Panc1 (cell line): Measurements from ENCODE around the gene BRF1. TPM values are rescaled to one million over a fixed set of nuclear protein-coding genes. Genes with fewer than 3 reads are reported as not detected.

Source experiments
- ATAC-seq: fragments of 200-7000 bp; cut with Tn5 transposase; 2 replicates; pipeline ENCODE4 v1.9.1; 2020; ENCODE audit warnings: mild to moderate bottlenecking, moderate library complexity
- BruUV-seq: library from RNA; stranded (reverse); fragments of 400-500 nt; replicated peaks from 2 replicates; lab custom pipeline; 2021; lab: Mats Ljungman, UMichigan
- CTCF ChIA-PET: fragments of 300-600 bp; sonication (Branson Sonifier 250); formaldehyde crosslinking; loops from one replicate; lab custom pipeline; 2022; ENCODE audit warnings: antibody characterized with exemption; lab: Charles Lee
- POLR2A ChIA-PET: fragments of 300-600 bp; sonication (Branson Sonifier 250); formaldehyde crosslinking; loops from one replicate; lab custom pipeline; 2022; ENCODE audit warnings: antibody characterized with exemption; lab: Charles Lee
- DNase-seq: peaks from one replicate; pipeline ENCODE4 v3.0.0-alpha.2; 2010; ENCODE audit warnings: low read depth, low spot score
- H3K27ac ChIP-seq: 2 replicates; pipeline ENCODE4 v1.5.1; 2011; ENCODE audit warnings: mild to moderate bottlenecking, low read length, inconsistent platforms
- H3K27me3 ChIP-seq: fragments of 200-500 bp; sonication (Bioruptor generic); 2 replicates; pipeline ENCODE4 v1.6.0; 2014; ENCODE audit warnings: low read length, inconsistent platforms; ENCODE audit not compliant: control insufficient read depth, insufficient read depth
- H3K36me3 ChIP-seq: fragments of 200-500 bp; sonication (Bioruptor generic); 2 replicates; pipeline ENCODE4 v1.5.1; 2014; ENCODE audit warnings: inconsistent platforms, mild to moderate bottlenecking, low read length, moderate library complexity; ENCODE audit not compliant: control insufficient read depth, insufficient read depth
- H3K4me1 ChIP-seq: 2 replicates; pipeline ENCODE4 v1.5.1; 2011; ENCODE audit warnings: inconsistent platforms, mild to moderate bottlenecking, low read length, moderate library complexity; ENCODE audit not compliant: control insufficient read depth, insufficient read depth
- H3K4me3 ChIP-seq, 2 experiments: 2 replicates each; pipeline ENCODE4 v1.5.1; 2011 to 2012; ENCODE audit warnings: low read depth in 2 of 2, low read length in 2 of 2, mild to moderate bottlenecking in 2 of 2, inconsistent platforms in 1 of 2, moderate library complexity in 1 of 2
- H3K9me3 ChIP-seq: fragments of 200-500 bp; sonication (Bioruptor generic); 2 replicates; pipeline ENCODE4 v1.5.1; 2014; ENCODE audit warnings: low read depth, mild to moderate bottlenecking, inconsistent platforms, low read length, moderate library complexity; ENCODE audit not compliant: control insufficient read depth, insufficient read depth
- POLR2AphosphoS5 ChIP-seq: IDR thresholded peaks from 2 replicates; pipeline ENCODE4 v1.6.1; 2012; ENCODE audit warnings: mild to moderate bottlenecking, low read depth, low read length, moderate library complexity
- SIN3A ChIP-seq: IDR thresholded peaks from 2 replicates; pipeline ENCODE4 v1.6.1; 2012; ENCODE audit warnings: low read depth, mild to moderate bottlenecking, low read length, moderate library complexity, borderline replicate concordance; ENCODE audit not compliant: insufficient read depth
- TCF7L2 ChIP-seq: IDR thresholded peaks from 2 replicates; pipeline ENCODE4 v1.6.1; 2011; ENCODE audit warnings: mild to moderate bottlenecking, low read depth, low read length, inconsistent platforms
- in situ Hi-C: cut with HindIII; loops from 2 replicates; pipeline ENCODE4 v1.10.0; 2016; ENCODE audit warnings: low sequenced_read_pairs, low pct_unique_long_range_greater_than_20kb
- intact Hi-C: fragments of 100-400 bp; cut with micrococcal nuclease; formaldehyde crosslinking; loops from one replicate; pipeline ENCODE4 v1.10.0; 2022; ENCODE audit not compliant: unreplicated experiment
- total RNA-seq: library from RNA; stranded (reverse); gene quantifications from one replicate; pipeline ENCODE4 v1.2.1, GENCODE V29; 2021; ENCODE audit not compliant: unreplicated experiment
- TF ChIP-seq, protein P1 (sequence below): fragments of 450-650 bp; IDR thresholded peaks from 2 replicates; pipeline ENCODE4 v1.5.1; 2017; ENCODE audit warnings: mild to moderate bottlenecking
- TF ChIP-seq, protein P2 (sequence below), 2 experiments: IDR thresholded peaks; 2 replicates each; pipeline ENCODE4 v1.6.1; 2011 to 2012; ENCODE audit warnings: low read depth in 2 of 2, control low read depth in 1 of 2, low read length in 1 of 2, mild to moderate bottlenecking in 1 of 2, moderate library complexity in 1 of 2; ENCODE audit not compliant: insufficient read depth in 1 of 2

Gene BRF1
- total RNA-seq, 1 experiment from 2014 or later = 25.0 TPM

DNA sequence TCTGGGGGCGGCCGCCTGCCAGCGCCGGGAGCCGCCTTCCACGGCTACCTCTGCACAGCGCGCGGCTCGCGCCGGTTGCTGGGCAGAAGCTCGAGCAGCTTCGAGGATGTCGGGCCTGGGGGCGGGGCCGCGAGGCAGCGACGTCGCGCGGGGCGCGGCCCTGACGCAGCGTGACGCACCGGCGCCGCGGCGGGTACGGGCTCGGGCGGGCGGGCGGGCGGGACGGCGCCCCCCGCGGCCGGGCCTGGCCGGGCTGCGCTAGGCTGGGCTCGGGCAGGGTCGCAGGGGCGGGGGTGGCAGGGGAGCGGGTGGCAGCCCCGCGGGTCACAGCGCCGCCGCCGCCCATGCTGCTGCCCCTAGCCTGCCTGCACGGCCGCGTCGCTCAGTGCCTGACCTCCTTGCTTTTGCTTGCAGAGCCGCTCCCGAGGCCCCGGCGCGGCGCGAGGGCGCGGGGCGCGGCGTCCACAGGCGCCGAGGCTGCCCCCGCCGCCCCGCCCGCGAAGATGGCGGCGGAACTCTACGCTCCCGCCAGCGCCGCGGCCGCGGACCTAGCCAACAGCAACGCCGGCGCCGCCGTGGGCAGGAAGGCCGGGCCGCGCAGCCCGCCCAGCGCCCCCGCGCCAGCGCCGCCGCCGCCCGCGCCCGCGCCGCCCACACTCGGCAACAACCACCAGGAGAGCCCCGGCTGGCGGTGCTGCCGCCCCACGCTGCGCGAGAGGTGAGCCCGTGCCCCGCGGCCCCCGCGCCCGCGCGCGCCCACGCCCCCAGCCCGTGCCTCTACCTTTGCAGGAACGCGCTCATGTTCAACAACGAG is 52.2 kb downstream of the BRF1 start, which contains the start of gene BTBD6:
TSS of gene BTBD6 (plus strand) at position 166 of the 814 bp plus-strand sequence. CDS start at position 345, 179 bp downstream.
- ChIA-PET CTCF (no interaction called here), POLR2A (no interaction called here)
- BruUV-seq = no TSS peak
- Histone ChIP-seq H3K4me1 (no peaks in the 10 kb centered on the region), H3K4me3 (peak within 1 kb of the TSS in 1 of 2 experiments; percentile 21; a peak in 1 of 4 replicates), H3K9me3 (no peaks in the 10 kb centered on the region), H3K27me3 (no peaks in the 10 kb centered on the region), H3K27ac (no peak within 1 kb of the TSS), H3K36me3 (no peaks in the 10 kb centered on the region)
- in situ Hi-C loops (no loop called here), intact Hi-C loops (no loop called here)
- TF ChIP-seq, protein P1, sequence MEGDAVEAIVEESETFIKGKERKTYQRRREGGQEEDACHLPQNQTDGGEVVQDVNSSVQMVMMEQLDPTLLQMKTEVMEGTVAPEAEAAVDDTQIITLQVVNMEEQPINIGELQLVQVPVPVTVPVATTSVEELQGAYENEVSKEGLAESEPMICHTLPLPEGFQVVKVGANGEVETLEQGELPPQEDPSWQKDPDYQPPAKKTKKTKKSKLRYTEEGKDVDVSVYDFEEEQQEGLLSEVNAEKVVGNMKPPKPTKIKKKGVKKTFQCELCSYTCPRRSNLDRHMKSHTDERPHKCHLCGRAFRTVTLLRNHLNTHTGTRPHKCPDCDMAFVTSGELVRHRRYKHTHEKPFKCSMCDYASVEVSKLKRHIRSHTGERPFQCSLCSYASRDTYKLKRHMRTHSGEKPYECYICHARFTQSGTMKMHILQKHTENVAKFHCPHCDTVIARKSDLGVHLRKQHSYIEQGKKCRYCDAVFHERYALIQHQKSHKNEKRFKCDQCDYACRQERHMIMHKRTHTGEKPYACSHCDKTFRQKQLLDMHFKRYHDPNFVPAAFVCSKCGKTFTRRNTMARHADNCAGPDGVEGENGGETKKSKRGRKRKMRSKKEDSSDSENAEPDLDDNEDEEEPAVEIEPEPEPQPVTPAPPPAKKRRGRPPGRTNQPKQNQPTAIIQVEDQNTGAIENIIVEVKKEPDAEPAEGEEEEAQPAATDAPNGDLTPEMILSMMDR = no peak
- TF ChIP-seq POLR2AphosphoS5 = no peak
- TF ChIP-seq SIN3A = no peak
- TF ChIP-seq TCF7L2 = no peak
- TF ChIP-seq, protein P2, sequence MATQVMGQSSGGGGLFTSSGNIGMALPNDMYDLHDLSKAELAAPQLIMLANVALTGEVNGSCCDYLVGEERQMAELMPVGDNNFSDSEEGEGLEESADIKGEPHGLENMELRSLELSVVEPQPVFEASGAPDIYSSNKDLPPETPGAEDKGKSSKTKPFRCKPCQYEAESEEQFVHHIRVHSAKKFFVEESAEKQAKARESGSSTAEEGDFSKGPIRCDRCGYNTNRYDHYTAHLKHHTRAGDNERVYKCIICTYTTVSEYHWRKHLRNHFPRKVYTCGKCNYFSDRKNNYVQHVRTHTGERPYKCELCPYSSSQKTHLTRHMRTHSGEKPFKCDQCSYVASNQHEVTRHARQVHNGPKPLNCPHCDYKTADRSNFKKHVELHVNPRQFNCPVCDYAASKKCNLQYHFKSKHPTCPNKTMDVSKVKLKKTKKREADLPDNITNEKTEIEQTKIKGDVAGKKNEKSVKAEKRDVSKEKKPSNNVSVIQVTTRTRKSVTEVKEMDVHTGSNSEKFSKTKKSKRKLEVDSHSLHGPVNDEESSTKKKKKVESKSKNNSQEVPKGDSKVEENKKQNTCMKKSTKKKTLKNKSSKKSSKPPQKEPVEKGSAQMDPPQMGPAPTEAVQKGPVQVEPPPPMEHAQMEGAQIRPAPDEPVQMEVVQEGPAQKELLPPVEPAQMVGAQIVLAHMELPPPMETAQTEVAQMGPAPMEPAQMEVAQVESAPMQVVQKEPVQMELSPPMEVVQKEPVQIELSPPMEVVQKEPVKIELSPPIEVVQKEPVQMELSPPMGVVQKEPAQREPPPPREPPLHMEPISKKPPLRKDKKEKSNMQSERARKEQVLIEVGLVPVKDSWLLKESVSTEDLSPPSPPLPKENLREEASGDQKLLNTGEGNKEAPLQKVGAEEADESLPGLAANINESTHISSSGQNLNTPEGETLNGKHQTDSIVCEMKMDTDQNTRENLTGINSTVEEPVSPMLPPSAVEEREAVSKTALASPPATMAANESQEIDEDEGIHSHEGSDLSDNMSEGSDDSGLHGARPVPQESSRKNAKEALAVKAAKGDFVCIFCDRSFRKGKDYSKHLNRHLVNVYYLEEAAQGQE (IDR thresholded peaks at IDR 0.05; ENCODE audit: insufficient read depth in 1 of 2, low read depth in 2 of 2, low read length in 1 of 2) = no peak
- DNase-seq = no peak
- no peak for ATAC-seq

DNA sequence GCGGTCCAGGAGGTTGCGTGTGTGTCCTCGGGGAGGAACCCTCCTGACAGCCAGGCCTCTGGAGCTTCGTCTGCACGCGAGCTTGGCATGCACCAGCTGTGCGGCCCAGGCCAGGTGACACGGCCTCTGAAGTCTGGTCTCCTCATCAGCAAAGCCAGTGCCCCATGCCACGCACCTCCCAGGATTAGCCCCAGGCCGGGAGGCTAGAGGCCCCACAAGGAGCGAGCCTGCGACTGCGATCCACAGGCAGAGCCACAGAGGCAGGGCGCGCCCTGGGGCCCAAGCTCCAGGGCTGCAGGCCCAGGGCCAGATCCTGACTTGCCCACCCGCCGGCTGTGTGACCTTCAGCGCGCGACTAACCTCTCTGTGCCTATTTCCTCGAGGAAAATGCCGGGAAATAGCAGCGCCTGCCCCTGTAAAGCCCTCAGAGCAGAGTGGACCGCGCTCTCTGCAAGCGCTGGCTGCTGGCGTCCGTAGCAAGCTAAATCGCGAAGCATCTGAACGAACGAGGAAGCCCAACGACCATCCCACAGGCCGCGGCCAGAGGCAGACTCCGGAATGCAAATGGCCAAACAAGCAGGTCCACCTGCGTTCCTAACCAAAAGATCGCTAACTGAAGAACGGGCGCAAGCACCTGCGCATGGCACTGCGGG is 53.0 kb downstream of the BRF1 start:
- ATAC-seq = no peak
- ChIA-PET CTCF (no interaction called here), POLR2A (no interaction called here)
- BruUV-seq = no TSS peak
- DNase-seq = no peak
- Histone ChIP-seq H3K36me3 (no peaks in the 10 kb centered on the region), H3K4me3 (peak overlapping the region in 1 of 2 experiments; percentile 21; a peak in 1 of 4 replicates), H3K4me1 (no peaks in the 10 kb centered on the region), H3K27me3 (no peaks in the 10 kb centered on the region), H3K9me3 (no peaks in the 10 kb centered on the region), H3K27ac (no peak overlapping the region)
- TF ChIP-seq, protein P2 (IDR thresholded peaks at IDR 0.05; ENCODE audit: insufficient read depth in 1 of 2, low read depth in 2 of 2, low read length in 1 of 2) = no peak
- TF ChIP-seq, protein P1 = no peak
- TF ChIP-seq TCF7L2 = no peak
- TF ChIP-seq POLR2AphosphoS5 = no peak
- TF ChIP-seq SIN3A = no peak
- in situ Hi-C loops (no loop called here), intact Hi-C loops (no loop called here)
